ENCODE data around the gene NUDCD2. TPM values are rescaled to one million over a fixed set of nuclear protein-coding genes. Genes with fewer than 3 reads are reported as not detected.
"Not testable (repeated sequence)": the region's sequence is repeated elsewhere in the genome, so short reads cannot be mapped to it uniquely, and the experiment has no call there.

NUDCD2 gene
- total RNA-seq, 1 donor from 2014 or later: 50.3 TPM

GRCh38 chr5:163397354-163397753, 62.5 kb downstream of the NUDCD2 start:
- H3K36me3 Mint-ChIP-seq (ENCODE audit: low read depth): no peaks in the 10 kb centered on the region
- H3K27me3 Mint-ChIP-seq: peaks cover 16% of the 10 kb centered on the region
- intact Hi-C loops (cut with micrococcal nuclease): no loop called here
- no peaks in the 10 kb centered on the region for H3K4me1 Mint-ChIP-seq
- H3K27ac Mint-ChIP-seq: no peak overlapping the region
- H3K4me3 Mint-ChIP-seq: no peak overlapping the region
- H3K9me3 Mint-ChIP-seq: no peaks in the 10 kb centered on the region
- no peak for DNase-seq

- H3K9me3 Mint-ChIP-seq; intact Hi-C loops (cut with micrococcal nuclease); DNase-seq; H3K4me3 Mint-ChIP-seq; H3K36me3 Mint-ChIP-seq (ENCODE audit: low read depth); H3K4me1 Mint-ChIP-seq; H3K27ac Mint-ChIP-seq: not testable (repeated sequence)
- peaks cover 16% of the 10 kb centered on the region for H3K27me3 Mint-ChIP-seq
Measured at GRCh38 chr5:163396818-163397340, 63.0 kb downstream of the NUDCD2 start.

Other genes starting within 250 kb of the NUDCD2 start
- gene CCNG1, start 22.5 kb downstream of the NUDCD2 start, total RNA-seq: 72.5 and 75.1 TPM in 2 replicates
- gene HMMR, start 530 bp upstream of the NUDCD2 start, total RNA-seq: 29.1 and 30.8 TPM in 2 replicates
- gene MAT2B, start 45.5 kb upstream of the NUDCD2 start, total RNA-seq: 104 and 105 TPM in 2 replicates